K562 (cell line): Measurements from ENCODE around the gene ABHD5. TPM values are rescaled to one million over a fixed set of nuclear protein-coding genes. Genes with fewer than 3 reads are reported as not detected.

Experiments used
- ARID1B ChIP-seq: fragments of 450-650 bp; IDR thresholded peaks from 2 replicates; pipeline ENCODE4 v1.6.1; 2016; ENCODE audit warnings: antibody characterized with exemption, mild to moderate bottlenecking, inconsistent platforms
- ELF2 ChIP-seq: fragments of 250-450 bp; sonication (Bioruptor Pico); IDR thresholded peaks from 2 replicates; pipeline ENCODE4 v1.5.0; 2021; ENCODE audit warnings: mild to moderate bottlenecking
- HES1 ChIP-seq: fragments of 450-650 bp; IDR thresholded peaks from 2 replicates; pipeline ENCODE4 v1.6.1; 2016; ENCODE audit warnings: low read depth, mild to moderate bottlenecking, moderate library complexity
- HNRNPH1 ChIP-seq: fragments of 200-400 bp; formaldehyde crosslinking; optimal IDR thresholded peaks from 2 replicates; pipeline ENCODE3; 2017; ENCODE audit warnings: low read depth, mild to moderate bottlenecking, low read length, moderate library complexity
- HNRNPLL ChIP-seq: fragments of 200-400 bp; formaldehyde crosslinking; IDR thresholded peaks from 2 replicates; pipeline ENCODE4 v1.6.1; 2017; ENCODE audit warnings: low read length, low read depth, mild to moderate bottlenecking; ENCODE audit not compliant: poor library complexity, severe bottlenecking
- HNRNPUL1 ChIP-seq: fragments of 200-400 bp; formaldehyde crosslinking; IDR thresholded peaks from 2 replicates; pipeline ENCODE4 v1.6.1; 2017; ENCODE audit warnings: low read length
- ILK ChIP-seq: fragments of 450-650 bp; IDR thresholded peaks from 2 replicates; pipeline ENCODE4 v1.6.1; 2016; ENCODE audit warnings: missing genetic modification characterization, low read depth, mild to moderate bottlenecking, missing compliant biosample characterization, moderate library complexity, borderline replicate concordance
- MYNN ChIP-seq, 2 experiments: sonication (generic); formaldehyde crosslinking in 1 of 2; IDR thresholded peaks; 2 replicates each; pipeline versions ENCODE4 v1.5.0 to v1.6.1; 2016 to 2020; ENCODE audit warnings: antibody characterized with exemption in 1 of 2, missing genetic modification reagents in 1 of 2
- NFIC ChIP-seq: fragments of 450-650 bp; IDR thresholded peaks from 2 replicates; pipeline ENCODE4 v1.6.1; 2017; ENCODE audit warnings: mild to moderate bottlenecking, inconsistent platforms
- NR2C2 ChIP-seq, 2 experiments: fragments of 200-800 bp in 1 of 2; sonication (Bioruptor generic) in 1 of 2; sonication (generic) in 1 of 2; formaldehyde crosslinking in 1 of 2; IDR thresholded peaks; 2 replicates each; pipeline versions ENCODE4 v1.6.1 to v1.8.0; 2016 to 2022; ENCODE audit warnings: mild to moderate bottlenecking in 1 of 2, missing compliant biosample characterization in 1 of 2, missing genetic modification characterization in 1 of 2, missing genetic modification reagents in 1 of 2
- RB1 ChIP-seq: fragments of 450-650 bp; IDR thresholded peaks from 2 replicates; pipeline ENCODE4 v1.6.1; 2017; ENCODE audit warnings: low read depth, mild to moderate bottlenecking
- RBFOX2 ChIP-seq: fragments of 200-400 bp; formaldehyde crosslinking; IDR thresholded peaks from 2 replicates; pipeline ENCODE4 v1.6.1; 2017; ENCODE audit warnings: low read depth, mild to moderate bottlenecking, low read length, moderate library complexity
- RBM15 ChIP-seq: fragments of 200-400 bp; formaldehyde crosslinking; IDR thresholded peaks from 2 replicates; pipeline ENCODE4 v1.6.1; 2018; ENCODE audit warnings: mild to moderate bottlenecking, low read length, moderate library complexity; ENCODE audit not compliant: insufficient read depth
- STAT6 ChIP-seq: sonication (generic); formaldehyde crosslinking; IDR thresholded peaks from 2 replicates; pipeline ENCODE4 v1.8.1; 2023; ENCODE audit warnings: mild to moderate bottlenecking, missing genetic modification reagents
- ZBTB5 ChIP-seq: fragments of 450-650 bp; IDR thresholded peaks from 2 replicates; pipeline ENCODE4 v1.6.1; 2017; ENCODE audit warnings: antibody characterized with exemption
- ZBTB9 ChIP-seq: fragments of 450-650 bp; formaldehyde crosslinking; IDR thresholded peaks from 2 replicates; pipeline ENCODE4 v1.4.0; 2020; ENCODE audit warnings: mild to moderate bottlenecking, moderate library complexity
- ZNF23 ChIP-seq: fragments of 250-450 bp; sonication (Bioruptor Pico); IDR thresholded peaks from 2 replicates; pipeline ENCODE4 v1.4.0; 2020; ENCODE audit warnings: mild to moderate bottlenecking
- ZNF561 ChIP-seq: fragments of 450-650 bp; formaldehyde crosslinking; conservative IDR thresholded peaks from 2 replicates; pipeline ENCODE4 v1.4.0; 2020; ENCODE audit warnings: mild to moderate bottlenecking, moderate library complexity
- polyA plus RNA-seq, 8 experiments: library from polyadenylated mRNA; depleted of rRNA in 4 of 8; stranded (reverse) in 5 of 8; unstranded in 3 of 8; fragments of >200 nt; fragmentation: Nextera tagmentation in 2 of 8; fragmentation: Illumina TruSeq in 1 of 8; extraction: Ambion mirVana in 2 of 8; extraction: Trizol in 1 of 8; gene quantifications; 2 replicates each; pipeline versions ENCODE4 v1.2.1 to v1.2.3, GENCODE V29; 2011 to 2014; ENCODE audit warnings: inconsistent platforms in 1 of 8, missing spikeins in 1 of 8
- total RNA-seq, 7 experiments: library from RNA; depleted of rRNA in 6 of 7; stranded (reverse); fragments of >200 nt in 6 of 7; fragmentation: Illumina TruSeq in 2 of 7; extraction: Trizol in 2 of 7; gene quantifications; 2 replicates each; pipeline versions ENCODE4 v1.2.1 to v1.2.3, GENCODE V29; 2011 to 2021; ENCODE audit warnings: low replicate concordance in 1 of 7

The ABHD5 gene
- total and polyA plus RNA-seq, 9 of the 15 experiments (the other 6 are each of a cell fraction or from before 2014, with no cell fraction given): 27.8 to 61.7 (median 39.9) TPM

- peak; percentile 76; the same call in 1 of the 2 replicates for TF ChIP-seq ZBTB9 (CRISPR knock-in tag)
- no peak for TF ChIP-seq ZNF23 (CRISPR knock-in tag)
- TF ChIP-seq HES1: no peak
- TF ChIP-seq ZBTB5: no peak
- TF ChIP-seq NR2C2 (CRISPR knock-in tag; IDR thresholded peaks at IDR 0.05): peak; percentile 74; the same call in 1 of the 2 replicates
- peak; percentile 87 for TF ChIP-seq NR2C2 (tag; IDR thresholded peaks at IDR 0.05)
- no peak for TF ChIP-seq HNRNPH1
- no peak for TF ChIP-seq NFIC
- TF ChIP-seq MYNN (IDR thresholded peaks at IDR 0.05): no peak
- TF ChIP-seq MYNN (CRISPR knock-in tag; IDR thresholded peaks at IDR 0.05): no peak
- TF ChIP-seq ZNF561 (CRISPR knock-in tag): no peak
- TF ChIP-seq HNRNPLL: no peak
- no peak for TF ChIP-seq HNRNPUL1
- TF ChIP-seq RBFOX2: peak; percentile 22; the same call in 1 of the 2 replicates
- TF ChIP-seq ELF2 (CRISPR knock-in tag): no peak
- TF ChIP-seq STAT6: no peak; the same call in 1 of the 2 replicates
- TF ChIP-seq ARID1B: no peak
- no peak for TF ChIP-seq ILK
- no peak for TF ChIP-seq RBM15
- 0 out of 2 replicates have a peak, but pooled peaks have one; percentile 24 for TF ChIP-seq RB1
Observed at GRCh38 chr3:43769885-43770425, 79.2 kb downstream of the ABHD5 start (continued).
